Measurements from ENCODE around the gene KCTD11.

Gene KCTD11

DNA sequence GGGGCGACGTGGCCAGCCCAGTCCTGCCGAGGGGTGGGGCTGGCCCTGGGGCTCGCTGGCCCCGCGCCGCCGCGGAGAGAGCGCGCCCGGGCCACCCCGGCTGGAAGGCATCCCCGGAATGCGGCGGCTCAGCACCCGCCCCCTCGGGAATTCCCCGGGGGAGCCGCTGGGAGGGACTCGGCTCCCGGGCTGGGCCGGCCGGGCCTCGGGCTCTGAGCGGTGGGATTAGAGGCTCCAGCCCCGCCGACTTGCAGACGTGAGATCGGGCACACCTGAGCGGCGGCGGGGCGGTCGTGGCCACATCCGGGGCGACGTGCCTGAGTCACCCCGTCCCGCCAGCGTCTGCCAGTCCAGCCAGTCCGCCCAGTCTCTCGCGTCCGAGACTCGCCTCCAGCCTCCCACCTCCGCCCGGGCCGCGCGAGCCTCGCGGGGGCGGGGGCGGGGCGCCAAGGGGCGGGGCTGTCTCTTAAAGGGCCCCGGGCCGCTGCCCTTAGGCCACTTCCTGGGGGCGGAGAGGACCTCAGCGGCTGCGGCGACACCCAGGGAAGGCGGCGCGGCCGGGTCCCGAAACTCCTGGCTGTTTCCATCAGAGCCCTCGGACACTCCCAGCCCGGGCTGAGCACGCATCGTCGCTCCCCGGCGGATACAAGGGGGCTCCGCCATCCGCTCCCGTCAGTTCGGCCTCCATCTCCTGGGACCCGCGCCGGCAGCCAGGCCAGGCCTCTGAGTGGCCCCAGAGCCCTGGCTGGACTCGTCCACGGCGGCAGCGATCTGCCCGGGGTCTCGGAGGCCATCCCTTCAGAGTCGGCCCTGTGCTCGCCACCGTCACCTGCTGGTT is at the start of gene KCTD11:
Gene KCTD11, plus strand, starts transcription at position 498 of the 838 bp plus-strand sequence.
- DNase-seq (ENCODE audit: low spot score): peak; percentile 98

DNA sequence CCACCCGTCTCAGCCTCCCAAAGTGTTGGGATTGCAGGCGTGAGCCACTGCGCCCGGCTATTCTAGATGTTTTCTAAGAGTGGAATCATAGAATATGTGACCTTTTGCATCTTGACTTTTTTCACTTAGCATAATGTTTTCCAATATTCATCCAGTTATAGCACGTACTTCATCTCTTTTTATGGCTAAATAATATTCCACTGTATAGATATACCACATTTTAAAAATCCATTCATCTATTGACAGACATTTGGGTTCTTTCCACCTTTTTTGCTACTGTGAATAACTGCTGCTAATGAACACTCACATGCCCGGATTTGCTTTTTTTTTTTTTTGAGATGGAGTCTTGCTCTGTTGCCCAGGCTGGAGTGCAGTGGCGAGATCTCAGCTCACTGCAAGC is 47.8 kb upstream of the KCTD11 start:
- DNase-seq (ENCODE audit: low spot score): no peak

DNA sequence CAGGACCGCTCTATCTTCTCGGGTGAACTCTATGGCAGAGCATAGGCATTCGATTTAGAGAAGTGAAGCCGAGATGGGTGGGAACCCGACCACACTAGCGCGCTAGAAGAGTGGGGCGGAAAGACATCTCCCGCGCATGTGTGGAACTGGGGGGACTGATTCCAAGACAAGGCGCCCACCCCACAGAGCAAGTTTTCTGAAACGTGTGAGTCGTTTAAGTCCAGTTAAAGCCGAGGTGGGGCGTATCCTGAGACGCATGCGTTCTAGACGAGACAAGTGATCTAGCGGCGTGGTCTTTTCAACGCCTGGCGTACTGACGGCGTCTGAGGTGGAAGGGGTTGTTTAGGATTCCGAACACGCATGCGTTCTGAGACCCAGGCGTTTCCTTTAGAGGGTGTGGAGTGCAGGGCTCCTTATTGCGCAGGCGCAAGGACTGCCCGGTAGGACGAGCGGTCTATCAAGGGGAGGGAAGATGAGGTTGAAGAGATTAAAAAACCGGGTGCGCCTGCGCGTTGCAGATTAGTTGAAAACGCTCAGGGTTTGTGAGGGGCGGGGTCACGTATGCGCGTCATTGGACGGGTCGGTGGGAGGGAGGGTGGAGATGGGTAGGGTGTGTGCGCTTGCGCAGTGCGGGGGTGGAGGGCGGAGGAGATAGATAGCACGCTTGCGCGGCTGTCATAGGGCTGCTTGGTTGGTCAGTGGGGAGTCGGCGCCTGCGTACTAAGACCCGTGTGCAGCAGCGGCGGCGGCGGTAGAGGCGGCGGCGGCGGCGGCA is 44.9 kb upstream of the KCTD11 start, which contains the start of gene EIF5A:
Gene EIF5A, plus strand, starts transcription at position 718 of the 775 bp plus-strand sequence. CDS start 2,008 bp downstream, outside the sequence.
- DNase-seq (ENCODE audit: low spot score): peak; percentile 99

DNA sequence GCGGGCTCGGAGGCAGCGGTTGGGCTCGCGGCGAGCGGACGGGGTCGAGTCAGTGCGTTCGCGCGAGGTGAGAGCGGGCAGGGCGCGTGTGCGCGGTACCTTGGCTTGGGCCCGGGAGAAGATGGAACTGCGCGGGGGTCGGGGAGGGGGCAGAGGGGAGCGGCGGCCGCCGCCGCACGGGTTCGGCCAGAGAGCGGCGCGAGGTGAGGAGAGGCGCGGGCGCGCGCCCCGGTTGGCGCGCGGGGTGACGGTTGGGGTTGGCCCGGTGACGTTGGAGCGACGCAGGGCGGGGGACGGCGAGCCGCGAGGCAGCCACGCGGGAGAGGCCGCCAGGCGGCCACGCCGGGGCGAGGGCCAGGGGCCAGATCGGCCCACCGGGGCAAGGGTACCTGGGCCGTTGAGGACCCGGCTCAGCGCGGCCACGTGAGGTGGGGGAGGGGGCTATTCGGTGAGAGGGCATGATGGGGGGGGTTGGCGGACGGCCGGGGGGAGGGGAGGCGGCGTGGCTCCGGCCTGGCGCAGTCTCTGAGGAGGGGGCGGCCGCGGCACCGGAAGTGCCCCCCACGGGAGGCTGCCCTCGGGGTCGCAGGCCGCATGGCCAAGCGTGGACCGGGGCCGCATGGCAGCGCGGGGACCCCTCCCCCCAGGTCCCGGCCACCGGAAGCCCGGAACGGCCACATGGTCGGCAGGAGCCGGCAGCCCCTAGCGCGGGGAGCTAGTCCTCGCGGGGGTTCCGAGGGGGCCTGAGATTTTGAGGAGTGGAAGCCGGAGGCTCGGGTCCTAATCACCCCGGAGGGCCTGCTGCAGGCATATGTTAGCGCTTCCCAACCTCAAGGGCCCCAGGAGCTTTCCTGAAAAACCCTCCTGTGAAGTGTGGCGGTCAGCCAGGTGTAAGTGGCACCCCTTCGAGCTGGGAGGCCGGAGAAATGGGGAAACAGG is 44.0 kb upstream of the KCTD11 start:
- peak; percentile 61 for DNase-seq (ENCODE audit: low spot score)

DNA sequence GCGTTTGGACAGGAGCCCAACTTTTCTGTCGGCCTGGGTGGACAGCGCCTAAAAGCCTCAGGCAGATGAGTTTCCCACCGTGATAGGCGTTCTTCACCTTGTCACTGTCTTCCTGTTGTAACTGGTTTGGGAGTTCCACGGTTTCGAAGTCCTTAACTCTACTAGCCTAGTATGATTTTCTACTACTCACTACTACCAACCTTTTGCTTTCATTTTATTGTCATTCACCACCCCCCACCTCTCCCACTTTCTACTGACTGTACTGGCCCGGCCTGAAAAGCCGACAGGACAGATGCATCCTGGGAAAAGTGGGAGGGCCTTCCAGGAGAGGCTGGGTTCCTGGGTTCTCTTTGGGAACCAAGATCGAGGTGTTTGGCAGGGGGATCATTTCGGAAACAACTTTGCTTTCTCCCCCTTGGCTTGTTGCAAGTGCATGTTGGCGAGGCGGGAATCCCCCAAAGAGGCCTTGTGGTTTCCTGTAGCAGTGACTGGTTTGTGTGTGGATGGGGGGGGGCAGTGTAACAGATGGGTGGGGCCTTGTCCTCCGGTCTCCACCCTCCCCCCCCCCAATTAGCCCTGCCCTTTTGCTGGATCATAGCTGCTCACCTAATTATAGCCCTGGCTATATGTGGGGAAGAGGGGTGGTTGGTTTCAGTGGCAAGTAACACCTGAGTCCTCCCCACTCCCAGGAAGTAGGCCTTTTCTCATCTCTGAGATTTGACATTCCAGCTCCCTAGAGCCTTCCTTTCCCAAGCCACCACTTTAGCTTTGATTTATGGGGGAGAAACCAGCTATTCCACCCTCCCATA is 43.1 kb upstream of the KCTD11 start:
- DNase-seq (ENCODE audit: low spot score): peak; percentile 82

GRCh38 chr17:7309628-7310027 is 42.3 kb upstream of the KCTD11 start:
- no peak for DNase-seq (ENCODE audit: low spot score)

DNA sequence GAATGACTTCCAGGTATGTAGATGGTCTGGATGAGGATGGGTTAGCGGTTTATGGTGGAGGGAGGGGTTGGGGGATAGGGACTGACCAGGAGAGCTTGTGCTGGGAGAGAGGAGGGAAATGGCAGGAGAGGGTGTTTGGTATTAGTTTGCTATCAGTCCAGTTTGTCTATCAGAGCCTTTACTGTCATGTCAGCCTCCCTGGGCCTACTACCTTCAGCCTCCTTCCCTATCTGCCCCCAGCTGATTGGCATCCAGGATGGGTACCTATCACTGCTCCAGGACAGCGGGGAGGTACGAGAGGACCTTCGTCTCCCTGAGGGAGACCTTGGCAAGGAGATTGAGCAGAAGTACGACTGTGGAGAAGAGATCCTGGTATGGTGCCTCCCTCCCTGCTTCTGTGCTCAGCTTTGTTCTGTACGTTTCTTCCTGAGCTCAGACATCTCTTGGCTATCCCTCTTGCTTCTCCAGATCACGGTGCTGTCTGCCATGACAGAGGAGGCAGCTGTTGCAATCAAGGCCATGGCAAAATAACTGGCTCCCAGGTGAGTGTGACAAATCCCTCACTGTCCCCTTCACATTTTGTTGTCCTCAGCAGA is 40.8 kb upstream of the KCTD11 start:
- no peak for DNase-seq (ENCODE audit: low spot score)

- DNase-seq (ENCODE audit: low spot score): no peak
Observed at GRCh38 chr17:7312432-7313087, 39.4 kb upstream of the KCTD11 start.

DNA sequence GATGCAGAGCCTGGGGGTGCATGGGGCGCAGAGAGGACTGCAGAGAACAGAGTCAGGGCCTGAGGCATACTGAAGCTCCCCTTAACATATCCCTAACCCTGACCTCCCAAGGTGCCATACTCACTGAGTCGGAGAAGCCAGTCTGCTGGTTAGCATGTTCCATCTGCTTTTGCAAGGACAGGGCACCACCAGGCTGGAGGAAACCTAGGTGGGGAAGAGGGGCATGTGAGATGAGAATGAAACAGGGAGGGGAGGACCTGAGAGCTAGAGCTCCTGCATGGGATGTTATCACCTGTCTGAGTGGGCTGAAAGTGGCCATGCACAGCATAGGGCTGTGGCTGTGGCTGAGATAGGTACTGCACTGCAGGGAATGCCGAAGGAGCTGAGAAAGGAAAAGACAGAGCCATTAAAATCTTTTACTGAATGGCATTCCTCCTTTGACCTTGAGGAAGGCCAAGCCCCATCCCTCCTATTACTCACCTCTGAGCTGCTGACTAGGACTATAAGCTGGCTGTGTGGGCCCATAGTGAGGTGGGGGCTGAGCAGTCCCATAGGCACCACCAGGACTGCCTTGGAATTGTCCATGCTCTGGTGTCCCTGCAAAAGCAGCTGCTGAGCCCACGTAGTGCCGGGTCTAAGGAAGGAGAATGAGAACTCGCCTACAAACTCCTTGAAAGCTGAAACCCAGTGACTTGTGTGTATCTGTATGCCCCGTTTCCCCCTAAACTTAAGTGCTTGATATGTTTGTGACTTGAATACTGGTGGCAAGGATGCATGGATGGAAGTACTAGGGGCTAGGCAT is 38.7 kb upstream of the KCTD11 start:
- no peak for DNase-seq (ENCODE audit: low spot score)

GRCh38 chr17:7313890-7314718 is 37.9 kb upstream of the KCTD11 start:
- no peak for DNase-seq (ENCODE audit: low spot score)

DNA sequence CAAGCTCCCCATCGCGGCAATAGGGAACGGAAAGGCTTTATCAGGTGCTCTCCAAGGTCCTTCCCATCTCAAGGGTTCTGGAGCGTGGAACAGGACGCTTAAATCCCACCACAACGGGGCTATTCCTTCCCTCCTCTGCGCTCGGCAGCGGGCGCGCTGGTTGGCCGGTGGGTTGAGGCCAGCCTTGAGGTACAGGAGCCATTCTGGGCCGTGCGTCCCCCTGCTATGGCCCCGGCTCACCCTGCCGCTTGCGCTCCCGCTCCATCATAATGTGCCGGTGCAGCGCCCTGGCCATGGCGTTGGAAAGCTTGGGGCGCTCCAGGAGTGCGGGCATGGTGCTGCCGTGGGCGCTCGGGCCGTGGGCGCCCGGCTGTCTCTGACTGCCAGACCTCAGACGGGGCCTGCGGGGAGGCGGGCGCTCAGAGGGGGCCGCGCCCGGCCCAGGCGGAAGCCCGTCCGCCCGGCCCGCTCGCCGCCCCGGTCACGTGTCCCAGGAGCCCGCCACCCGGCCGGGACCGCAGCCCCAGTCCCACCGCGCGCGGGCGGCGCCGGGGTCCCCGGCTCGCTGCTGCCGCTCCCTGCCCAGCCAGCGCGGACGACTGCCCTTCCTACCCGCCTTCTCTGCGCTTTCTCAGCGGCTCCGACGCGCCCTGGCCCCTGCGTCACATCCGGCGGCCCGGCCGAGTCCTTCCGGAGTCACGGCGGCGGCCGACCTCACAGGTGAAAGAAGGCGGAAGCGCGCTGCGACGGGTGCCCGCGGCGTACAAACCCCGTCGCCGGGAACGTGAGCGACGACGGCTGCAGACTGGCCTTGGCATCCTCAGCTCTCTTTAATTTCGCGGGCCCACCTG is 37.0 kb upstream of the KCTD11 start, which contains the start of gene GPS2:
Gene GPS2, minus strand, starts transcription at position 642 of the 851 bp plus-strand sequence. Its CDS starts 308 bp downstream, at position 334.
- DNase-seq (ENCODE audit: low spot score): peak; percentile 90

DNA sequence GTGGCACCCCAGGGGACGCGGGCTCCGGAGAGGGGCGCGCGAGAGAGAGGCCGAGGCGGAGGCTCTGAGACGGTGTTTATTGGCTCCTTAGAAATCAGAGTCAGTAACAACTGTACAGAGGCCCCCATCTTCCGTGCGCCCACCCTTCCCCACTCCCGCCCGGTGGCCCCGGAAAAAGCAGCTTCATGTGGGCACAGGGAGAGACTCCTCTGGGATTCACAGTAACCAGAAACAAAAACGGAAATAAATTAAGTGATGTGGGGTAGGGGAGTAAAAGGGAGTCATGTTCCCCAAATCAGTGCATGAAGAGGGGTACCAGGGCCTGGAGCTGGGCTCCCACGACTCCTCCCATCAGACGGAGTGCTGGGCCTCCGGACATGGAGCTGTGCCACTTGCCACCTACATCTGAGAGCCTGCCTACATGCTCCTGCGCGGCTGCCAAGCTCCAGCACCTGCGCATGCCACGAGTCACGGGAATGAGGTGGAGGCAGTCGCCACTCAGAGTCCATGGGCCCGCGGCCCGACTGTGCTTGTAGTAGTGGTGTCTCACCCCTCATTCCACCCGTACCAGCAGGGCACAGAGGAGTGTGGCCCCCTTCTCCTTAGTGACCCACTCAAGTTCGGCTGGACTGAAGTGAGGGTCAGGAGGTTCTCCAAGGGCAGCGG is 36.3 kb upstream of the KCTD11 start:
- DNase-seq (ENCODE audit: low spot score): no peak

DNA sequence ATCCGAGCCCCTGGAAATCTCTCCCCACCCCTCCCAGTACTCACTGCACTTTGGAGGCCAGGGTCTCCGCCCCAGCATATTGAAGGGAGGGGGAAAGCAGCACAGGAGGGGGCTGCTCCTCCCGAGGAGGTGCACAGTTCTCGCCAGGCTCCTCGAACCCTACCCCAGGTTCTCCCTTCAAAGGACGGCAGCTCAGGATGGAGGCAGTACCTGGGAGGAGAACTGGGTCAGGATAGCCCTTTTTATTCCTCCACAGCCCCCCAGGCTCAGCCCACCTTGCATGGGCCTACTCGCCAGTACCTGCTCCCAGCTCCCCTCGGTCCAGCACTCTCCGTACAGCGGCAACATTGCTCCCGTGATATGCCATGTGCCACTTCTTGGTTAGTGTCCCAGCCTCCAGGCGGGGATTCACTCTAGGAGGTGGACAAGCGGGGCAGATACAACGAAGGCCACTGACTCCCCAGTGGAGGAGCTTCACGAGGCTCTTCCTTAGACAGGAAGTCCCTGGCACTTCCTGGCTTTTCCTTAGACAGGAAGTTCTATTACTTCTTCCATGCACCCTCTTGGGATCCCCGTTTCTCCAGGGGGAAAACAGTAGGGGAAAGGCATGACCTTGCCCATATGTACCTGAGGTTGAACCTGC is 34.7 kb upstream of the KCTD11 start:
- DNase-seq (ENCODE audit: low spot score): no peak

GRCh38 chr17:7318121-7318860 is 33.7 kb upstream of the KCTD11 start:
- no peak for DNase-seq (ENCODE audit: low spot score)

- no peak for DNase-seq (ENCODE audit: low spot score)
Observed at GRCh38 chr17:7321466-7321865, 30.5 kb upstream of the KCTD11 start.

Measured in GM03348 (cell line).